MCF 10A (cell line): ENCODE data around the gene LAP3. TPM values are rescaled to one million over a fixed set of nuclear protein-coding genes. Genes with fewer than 3 reads are reported as not detected.
A peak's percentile ranks its signal among the peaks of the same experiment; 100 is the strongest.

Experiments
- BruUV-seq: library from RNA; stranded (reverse); fragments of 400-500 nt; replicated peaks from 2 replicates; lab custom pipeline; 2021; lab: Mats Ljungman, UMichigan
- CTCF ChIA-PET: fragments of 300-600 bp; sonication (Branson Sonifier 250); formaldehyde crosslinking; extraction: SDS; loops from one replicate; lab custom pipeline; 2021; ENCODE audit warnings: antibody characterized with exemption, inconsistent platforms; lab: Yijun Ruan, JAX
- POLR2A ChIA-PET: fragments of 300-600, 350-650 bp; sonication (Branson Sonifier 250); formaldehyde crosslinking; extraction: SDS; loops from one replicate; lab custom pipeline; 2020; ENCODE audit warnings: antibody characterized with exemption, inconsistent platforms; lab: Yijun Ruan, JAX
- DNase-seq: peaks from one replicate; pipeline ENCODE4 v3.0.0-alpha.2; 2018; ENCODE audit not compliant: unreplicated experiment
- H3K27ac Mint-ChIP-seq: one replicate; pipeline ENCODE4 v1.8.0; 2022; ENCODE audit warnings: mild to moderate bottlenecking, low read depth, mixed read lengths; ENCODE audit not compliant: unreplicated experiment
- H3K27me3 Mint-ChIP-seq: one replicate; pipeline ENCODE4 v1.8.0; 2022; ENCODE audit warnings: mixed read lengths; ENCODE audit not compliant: insufficient read depth, unreplicated experiment
- H3K36me3 Mint-ChIP-seq: one replicate; pipeline ENCODE4 v1.8.0; 2022; ENCODE audit warnings: mild to moderate bottlenecking, moderate library complexity, mixed read lengths; ENCODE audit not compliant: insufficient read depth, unreplicated experiment
- H3K4me1 Mint-ChIP-seq: one replicate; pipeline ENCODE4 v1.8.0; 2022; ENCODE audit warnings: mixed read lengths; ENCODE audit not compliant: insufficient read depth, unreplicated experiment
- H3K4me3 Mint-ChIP-seq: one replicate; pipeline ENCODE4 v1.8.0; 2022; ENCODE audit warnings: mild to moderate bottlenecking, moderate library complexity, mixed read lengths; ENCODE audit not compliant: unreplicated experiment
- H3K9me3 Mint-ChIP-seq: one replicate; pipeline ENCODE4 v1.8.0; 2022; ENCODE audit warnings: mixed read lengths; ENCODE audit not compliant: unreplicated experiment
- CTCF ChIP-seq: fragments of 200-600 bp; IDR thresholded peaks from one replicate; pipeline ENCODE4 v1.8.0; 2022; ENCODE audit warnings: antibody characterized with exemption, mild to moderate bottlenecking; ENCODE audit not compliant: unreplicated experiment
- intact Hi-C: fragments of 100-400 bp; cut with micrococcal nuclease; formaldehyde crosslinking; loops from 2 replicates; pipeline ENCODE4 v1.14.1; 2022
- total RNA-seq: library from RNA; stranded (reverse); gene quantifications from 2 replicates; pipeline ENCODE4 v1.2.3, GENCODE V29; 2022

Gene LAP3
- total RNA-seq, 1 experiment from 2014 or later: 45.0 TPM

GRCh38 chr4:17595471-17596005 lies 18.5 kb downstream of the LAP3 start:
- Mint-ChIP-seq H3K36me3 (peaks cover 84% of the 10 kb centered on the region), H3K9me3 (no peaks in the 10 kb centered on the region), H3K4me3 (no peak overlapping the region), H3K27ac (no peak overlapping the region), H3K27me3 (no peaks in the 10 kb centered on the region), H3K4me1 (no peaks in the 10 kb centered on the region)
- DNase-seq: no peak
- ChIA-PET POLR2A (interaction anchor here (2.0 kb wide), 1 partner anchor 19 kb away, joined by 5 read pairs; the partner anchor contains the start of gene MED28), CTCF (interaction anchor here (0.8 kb wide), 1 partner anchor 41 kb away, joined by 3 read pairs; no protein-coding TSS in a partner anchor)
- BruUV-seq: no TSS peak
- no peak for TF ChIP-seq CTCF
- intact Hi-C loops: no loop called here

- peaks cover 70% of the 10 kb centered on the region for H3K36me3 Mint-ChIP-seq
- no peak overlapping the region for H3K4me3 Mint-ChIP-seq
- ChIA-PET POLR2A (interaction anchor here (2.2 kb wide), 1 partner anchor 16 kb away, joined by 5 read pairs; the partner anchor contains the start of gene MED28), CTCF (interaction anchor here (0.6 to 2.5 kb wide), 13 partner anchors 9 to 397 kb away, joined by 3 to 9 read pairs (median 3); partner anchors contain the start of gene MED28)
- H3K9me3 Mint-ChIP-seq: no peaks in the 10 kb centered on the region
- BruUV-seq: no TSS peak
- intact Hi-C loops: loop anchor here (1.0 kb wide), 2 partner anchors 211 to 996 kb away; no protein-coding TSS in a partner anchor
- H3K27ac Mint-ChIP-seq: no peak overlapping the region
- no peaks in the 10 kb centered on the region for H3K4me1 Mint-ChIP-seq
- no peaks in the 10 kb centered on the region for H3K27me3 Mint-ChIP-seq
- DNase-seq: peak; percentile 35
- peak; percentile 32 for TF ChIP-seq CTCF
These were observed 20.5 kb downstream of the LAP3 start for GRCh38 chr4:17597517-17597916.

GRCh38 chr4:17599826-17600225 lies 22.8 kb downstream of the LAP3 start:
- intact Hi-C loops: no loop called here
- no peaks in the 10 kb centered on the region for H3K9me3 Mint-ChIP-seq
- ChIA-PET POLR2A (no interaction called here), CTCF (interaction anchor here (1.0 to 2.0 kb wide), 2 partner anchors 10 to 209 kb away, joined by 4 to 7 read pairs; no protein-coding TSS in a partner anchor)
- no TSS peak for BruUV-seq
- H3K27me3 Mint-ChIP-seq: no peaks in the 10 kb centered on the region
- no peak overlapping the region for H3K27ac Mint-ChIP-seq
- DNase-seq: no peak
- no peaks in the 10 kb centered on the region for H3K4me1 Mint-ChIP-seq
- peaks cover 62% of the 10 kb centered on the region for H3K36me3 Mint-ChIP-seq
- TF ChIP-seq CTCF: no peak
- no peak overlapping the region for H3K4me3 Mint-ChIP-seq

- Mint-ChIP-seq H3K36me3 (peaks cover 49% of the 10 kb centered on the region), H3K9me3 (no peaks in the 10 kb centered on the region), H3K4me1 (no peaks in the 10 kb centered on the region), H3K27me3 (no peaks in the 10 kb centered on the region), H3K27ac (peak overlapping the region; percentile 74), H3K4me3 (no peak overlapping the region)
- ChIA-PET CTCF (interaction anchor here (1.4 kb wide), 1 partner anchor 9 kb away, joined by 4 read pairs; the partner anchor contains the start of gene MED28), POLR2A (interaction anchor here (0.6 to 2.6 kb wide), 3 partner anchors 9 to 56 kb away, joined by 3 to 12 read pairs (median 3); partner anchors contain the start of gene MED28)
- BruUV-seq: no TSS peak
- no peak for DNase-seq
- intact Hi-C loops: no loop called here
- no peak for TF ChIP-seq CTCF
These were observed 28.2 kb downstream of the LAP3 start for GRCh38 chr4:17605236-17605635.
